Astrocyte of the spinal cord (primary cell): ENCODE data around the gene HSFX2.
"Not testable (repeated sequence)": the region's sequence is repeated elsewhere in the genome, so short reads cannot be mapped to it uniquely, and the experiment has no call there.

Source experiments
- DNase-seq: peaks from one replicate; pipeline ENCODE4 v3.0.0; 2011; ENCODE audit warnings: low read depth, low spot score
- H3K4me3 ChIP-seq: 2 replicates; pipeline ENCODE4 v1.5.1; 2011; ENCODE audit warnings: low read depth, mild to moderate bottlenecking, low read length, moderate library complexity
- in situ Hi-C: cut with HindIII; loops from 2 replicates; pipeline ENCODE4 v1.10.0; 2017; ENCODE audit warnings: low sequenced_read_pairs
- TF ChIP-seq, protein P1 (sequence below): IDR thresholded peaks from 2 replicates; pipeline ENCODE4 v1.5.1; 2012; ENCODE audit warnings: low read depth, mild to moderate bottlenecking, low read length, inconsistent platforms

The HSFX2 gene

GRCh38 chrX:149563359-149563758, 31.8 kb downstream of the HSFX2 start:
- DNase-seq, result no peak
- TF ChIP-seq, protein P1, sequence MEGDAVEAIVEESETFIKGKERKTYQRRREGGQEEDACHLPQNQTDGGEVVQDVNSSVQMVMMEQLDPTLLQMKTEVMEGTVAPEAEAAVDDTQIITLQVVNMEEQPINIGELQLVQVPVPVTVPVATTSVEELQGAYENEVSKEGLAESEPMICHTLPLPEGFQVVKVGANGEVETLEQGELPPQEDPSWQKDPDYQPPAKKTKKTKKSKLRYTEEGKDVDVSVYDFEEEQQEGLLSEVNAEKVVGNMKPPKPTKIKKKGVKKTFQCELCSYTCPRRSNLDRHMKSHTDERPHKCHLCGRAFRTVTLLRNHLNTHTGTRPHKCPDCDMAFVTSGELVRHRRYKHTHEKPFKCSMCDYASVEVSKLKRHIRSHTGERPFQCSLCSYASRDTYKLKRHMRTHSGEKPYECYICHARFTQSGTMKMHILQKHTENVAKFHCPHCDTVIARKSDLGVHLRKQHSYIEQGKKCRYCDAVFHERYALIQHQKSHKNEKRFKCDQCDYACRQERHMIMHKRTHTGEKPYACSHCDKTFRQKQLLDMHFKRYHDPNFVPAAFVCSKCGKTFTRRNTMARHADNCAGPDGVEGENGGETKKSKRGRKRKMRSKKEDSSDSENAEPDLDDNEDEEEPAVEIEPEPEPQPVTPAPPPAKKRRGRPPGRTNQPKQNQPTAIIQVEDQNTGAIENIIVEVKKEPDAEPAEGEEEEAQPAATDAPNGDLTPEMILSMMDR, result no peak
- in situ Hi-C loops, result no loop called here
- H3K4me3 ChIP-seq, result no peak overlapping the region

- H3K4me3 ChIP-seq, in situ Hi-C loops: not testable (repeated sequence)
These were observed 39.9 kb downstream of the HSFX2 start for GRCh38 chrX:149555251-149555650.

DNA sequence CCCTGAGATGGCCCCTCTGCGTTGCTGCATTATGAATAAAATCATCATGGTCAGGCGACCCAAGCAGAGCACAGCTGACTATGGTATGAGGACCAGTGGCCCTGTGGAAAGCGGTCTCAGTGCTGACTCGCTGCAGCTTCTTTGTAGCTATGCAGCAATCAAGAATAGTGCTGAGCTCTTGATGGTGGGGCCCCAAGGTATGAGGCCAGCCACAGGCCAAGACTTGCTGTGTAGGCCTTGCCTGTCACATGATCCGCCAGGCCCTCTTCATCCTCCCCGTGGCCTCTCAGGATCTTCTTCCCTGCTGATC, 43.2 kb downstream of the HSFX2 start:
- DNase-seq, H3K4me3 ChIP-seq, in situ Hi-C loops: not testable (repeated sequence)

More at GRCh38 chrX:149555251-149555650, 39.9 kb downstream of the HSFX2 start:
- DNase-seq, result not testable (repeated sequence)

GRCh38 chrX:149551245-149551938, 43.7 kb downstream of the HSFX2 start:
- in situ Hi-C loops, DNase-seq, H3K4me3 ChIP-seq: not testable (repeated sequence)

GRCh38 chrX:149550454-149550853, 44.7 kb downstream of the HSFX2 start:
- H3K4me3 ChIP-seq, in situ Hi-C loops, DNase-seq: not testable (repeated sequence)

GRCh38 chrX:149549701-149550100, 45.4 kb downstream of the HSFX2 start, which contains the start of gene HSFX3:
HSFX3 (minus strand) TSS chrX:149549924; CDS start chrX:149549852, 72 bp downstream.
- in situ Hi-C loops, H3K4me3 ChIP-seq, DNase-seq: not testable (repeated sequence)

DNA sequence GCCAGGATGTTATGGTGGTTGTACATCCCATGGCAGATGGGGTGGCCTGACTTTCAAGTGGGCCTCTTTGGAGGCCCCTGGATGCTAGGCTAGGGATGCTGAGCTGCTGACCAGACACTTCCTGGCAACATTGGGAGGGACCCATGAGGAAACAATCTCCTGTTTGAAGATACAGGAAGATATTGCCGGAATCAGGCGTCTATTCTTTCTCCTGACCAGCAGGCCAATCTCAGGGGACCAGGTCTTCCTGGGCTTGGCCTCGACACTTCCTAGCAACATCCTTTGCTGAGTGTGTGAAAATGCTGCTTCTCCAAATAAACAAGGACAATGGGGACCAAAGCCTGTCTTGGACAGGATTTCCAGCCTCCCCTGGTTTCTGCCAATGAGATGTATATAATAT, 47.3 kb downstream of the HSFX2 start:
- DNase-seq, in situ Hi-C loops: not testable (repeated sequence)

DNA sequence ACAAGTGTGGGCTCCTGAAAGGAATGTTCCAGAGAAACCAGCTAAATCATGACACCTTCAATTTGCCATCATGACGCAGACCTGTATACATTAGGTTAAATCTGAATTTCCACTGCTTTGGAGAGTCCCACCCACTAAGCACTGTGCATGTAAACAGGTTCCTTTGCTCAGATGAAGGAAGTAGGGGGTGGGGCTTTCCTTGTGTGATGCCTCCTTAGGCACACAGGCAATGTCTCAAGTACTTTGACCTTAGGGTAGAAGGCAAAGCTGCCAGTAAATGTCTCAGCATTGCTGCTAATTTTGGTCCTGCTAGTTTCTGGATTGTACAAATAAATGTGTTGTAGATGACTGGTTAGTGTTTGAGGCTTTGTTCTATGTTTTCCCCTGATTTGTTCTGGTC, 48.2 kb downstream of the HSFX2 start:
- in situ Hi-C loops, DNase-seq, H3K4me3 ChIP-seq: not testable (repeated sequence)

More for the DNA sequence above, 47.3 kb downstream of the HSFX2 start:
- not testable (repeated sequence) for H3K4me3 ChIP-seq

- DNase-seq, in situ Hi-C loops, H3K4me3 ChIP-seq: not testable (repeated sequence)
- TF ChIP-seq, protein P1, result peak; percentile 3
These were observed 49.3 kb downstream of the HSFX2 start for GRCh38 chrX:149545545-149546543.
